Right renal cortex interstitium (tissue), 3 donors: Measurements from ENCODE around the gene MYBL2. TPM values are rescaled to one million over a fixed set of nuclear protein-coding genes. Genes with fewer than 3 reads are reported as not detected.
"Not testable (repeated sequence)": the region's sequence is repeated elsewhere in the genome, so short reads cannot be mapped to it uniquely, and the experiment has no call there.

Source experiments
- DNase-seq, 3 donors: peaks; one replicate each; pipeline ENCODE4 v3.0.0-alpha.2; 2013; ENCODE audit warnings: low read depth in 3 of 3, low spot score in 2 of 3
- polyA plus RNA-seq, 3 donors: library from polyadenylated mRNA; unstranded; fragments of 120-200 nt; gene quantifications; one replicate each; pipeline ENCODE4 v1.2.1, GENCODE V29; 2013; ENCODE audit not compliant: insufficient read length in 3 of 3

MYBL2 gene
- 10 to 100 TPM; 23.4 to 24.4 (median 23.9) TPM for polyA plus RNA-seq

GRCh38 chr20:43666376-43667328, at the start of gene MYBL2:
MYBL2 (plus strand) TSS chr20:43667114; CDS start chr20:43667284, 170 bp downstream.
- peak in 1 of 3 donors; percentile 39 for DNase-seq

- DNase-seq = no peak
These were observed 35.3 kb upstream of the MYBL2 start for GRCh38 chr20:43631598-43631997.

DNA sequence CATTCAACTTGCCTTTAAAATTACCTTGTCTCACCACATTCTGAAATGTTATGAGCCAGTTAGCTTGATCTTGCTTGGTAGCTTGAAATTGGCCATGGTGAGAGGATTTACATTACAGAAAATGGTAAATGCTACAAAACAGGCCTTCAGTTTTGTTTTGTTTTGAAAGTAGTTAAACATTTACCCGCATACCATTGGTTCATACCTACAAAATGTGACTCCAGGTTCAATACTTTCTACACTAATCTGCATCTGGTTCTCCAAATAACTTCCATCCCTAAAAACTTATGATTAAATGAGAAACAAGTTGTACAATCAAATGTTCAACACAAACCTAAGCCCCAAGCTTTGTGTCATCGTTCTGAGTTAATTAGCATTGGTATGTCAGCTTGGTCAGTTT, 30.5 kb upstream of the MYBL2 start:
- no peak for DNase-seq

- no peak for DNase-seq
These were observed 24.4 kb upstream of the MYBL2 start for GRCh38 chr20:43642548-43642947.

GRCh38 chr20:43650997-43651525, 15.9 kb upstream of the MYBL2 start:
- no peak for DNase-seq

DNA sequence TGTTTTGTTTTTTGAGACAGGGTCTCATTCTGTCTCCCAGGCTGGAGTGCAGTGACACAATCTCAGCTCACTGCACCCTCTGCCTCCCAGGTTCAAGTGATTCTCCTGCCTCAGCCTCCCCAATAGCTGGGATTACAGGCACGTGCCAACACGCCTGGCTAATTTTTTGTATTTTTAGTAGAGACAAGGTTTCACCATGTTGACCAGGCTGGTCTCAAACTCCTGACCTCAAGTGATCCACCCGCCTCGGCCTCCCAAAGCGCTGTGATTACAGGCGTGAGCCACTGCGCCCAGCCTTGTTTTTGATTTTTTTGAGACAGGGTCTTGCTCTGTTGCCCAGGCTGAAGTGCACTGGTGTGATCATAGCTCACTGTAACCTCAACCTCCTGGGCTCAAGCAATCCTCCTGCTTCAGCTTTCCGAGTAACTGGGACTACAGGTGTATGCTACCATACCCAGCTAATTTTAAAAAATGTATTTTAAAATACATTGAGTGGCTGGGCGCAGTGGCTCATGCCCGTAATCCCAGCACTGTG, 15.2 kb upstream of the MYBL2 start:
- DNase-seq = not testable (repeated sequence)

GRCh38 chr20:43653966-43654365, 12.9 kb upstream of the MYBL2 start:
- DNase-seq = no peak

- not testable (repeated sequence) for DNase-seq
These were observed 11.7 kb upstream of the MYBL2 start for GRCh38 chr20:43655176-43655575.

DNA sequence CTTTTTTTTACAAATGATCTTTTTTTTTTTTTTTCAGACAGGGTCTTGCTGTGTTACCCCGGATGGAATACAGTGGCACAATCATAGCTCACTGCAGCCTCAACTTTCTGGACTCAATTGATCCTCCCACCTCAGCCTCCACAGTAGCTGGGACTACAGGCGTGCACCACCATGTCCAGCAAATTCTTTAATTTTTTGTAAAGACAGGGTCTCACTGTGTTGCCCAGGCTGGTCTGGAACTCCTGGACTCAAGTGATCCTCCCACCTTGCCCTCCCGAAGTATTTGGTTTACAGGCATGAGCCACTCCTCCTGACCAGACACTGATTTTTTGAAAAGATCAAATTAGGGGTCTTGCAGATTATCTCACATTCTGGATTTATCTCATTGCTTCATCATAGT, 11.0 kb upstream of the MYBL2 start:
- no peak for DNase-seq

GRCh38 chr20:43658069-43658722, 8.7 kb upstream of the MYBL2 start:
- no peak for DNase-seq

DNA sequence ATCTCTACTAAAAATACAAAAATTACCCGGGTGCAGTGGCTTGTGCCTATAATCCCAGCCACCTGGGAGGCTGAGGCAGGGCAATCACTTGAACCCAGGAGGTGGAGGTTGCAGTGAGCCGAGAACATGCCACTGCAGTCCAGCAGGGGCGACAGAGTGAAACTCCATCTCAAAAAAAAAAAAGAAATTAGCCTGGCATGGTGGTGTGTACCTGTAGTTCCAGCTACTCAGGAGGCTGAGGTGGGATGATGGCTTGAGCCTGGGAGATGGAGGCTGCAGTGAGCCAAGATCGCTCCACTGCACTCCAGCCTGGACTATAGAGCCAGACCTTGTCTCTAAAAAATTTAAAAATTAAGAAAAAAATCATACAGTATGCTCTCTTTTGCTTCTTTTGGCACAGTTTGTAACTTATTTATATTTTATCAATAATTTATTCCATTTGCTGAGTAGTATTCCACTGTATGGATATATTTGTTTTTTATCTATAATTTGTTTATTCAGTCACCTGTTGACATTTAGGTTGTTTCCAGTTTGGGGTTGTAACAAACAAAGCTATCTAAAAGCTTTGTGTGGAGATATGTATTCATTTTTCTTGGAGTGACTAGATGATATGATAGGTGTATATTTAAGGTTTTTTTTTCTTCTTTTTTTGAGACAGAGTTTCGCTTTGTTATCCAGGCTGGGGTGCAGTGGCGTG, 8.0 kb upstream of the MYBL2 start:
- no peak for DNase-seq

DNA sequence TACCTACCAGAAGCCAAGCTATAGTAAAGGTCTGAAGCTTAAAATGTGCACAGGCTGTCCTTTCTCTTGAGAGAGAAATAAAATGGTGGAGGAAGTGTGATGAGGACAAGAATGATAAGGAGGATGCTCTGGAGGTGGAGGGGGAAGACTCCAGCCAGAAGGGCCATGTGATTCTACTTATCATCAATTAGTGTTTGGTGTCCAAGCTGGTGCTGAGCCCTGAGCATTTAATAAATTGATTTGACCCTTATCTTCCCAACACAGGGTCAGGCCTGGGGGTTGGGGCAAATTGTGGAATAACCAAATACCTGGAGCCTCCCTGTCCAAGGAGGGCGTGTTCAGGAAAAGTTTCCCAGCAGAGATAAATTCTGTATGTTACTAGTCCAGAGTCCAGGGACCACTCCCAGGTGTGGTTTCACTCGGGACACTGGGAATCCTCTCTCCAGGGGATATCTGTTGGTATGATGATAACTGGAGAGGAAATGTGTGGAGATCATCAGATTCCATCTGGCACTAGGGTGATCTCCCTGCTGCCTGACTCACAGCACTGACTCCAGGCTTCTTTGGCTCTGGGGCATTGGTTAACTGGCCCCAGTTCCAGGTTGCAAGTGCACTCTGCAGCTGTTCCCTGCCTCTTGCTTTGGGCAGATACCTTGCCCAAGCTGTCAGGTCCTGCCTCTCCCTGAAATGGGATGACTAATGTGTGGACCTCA, 3.8 kb upstream of the MYBL2 start:
- DNase-seq = no peak

- no peak for DNase-seq
These were observed 1.3 kb upstream of the MYBL2 start for GRCh38 chr20:43665466-43666176.

DNA sequence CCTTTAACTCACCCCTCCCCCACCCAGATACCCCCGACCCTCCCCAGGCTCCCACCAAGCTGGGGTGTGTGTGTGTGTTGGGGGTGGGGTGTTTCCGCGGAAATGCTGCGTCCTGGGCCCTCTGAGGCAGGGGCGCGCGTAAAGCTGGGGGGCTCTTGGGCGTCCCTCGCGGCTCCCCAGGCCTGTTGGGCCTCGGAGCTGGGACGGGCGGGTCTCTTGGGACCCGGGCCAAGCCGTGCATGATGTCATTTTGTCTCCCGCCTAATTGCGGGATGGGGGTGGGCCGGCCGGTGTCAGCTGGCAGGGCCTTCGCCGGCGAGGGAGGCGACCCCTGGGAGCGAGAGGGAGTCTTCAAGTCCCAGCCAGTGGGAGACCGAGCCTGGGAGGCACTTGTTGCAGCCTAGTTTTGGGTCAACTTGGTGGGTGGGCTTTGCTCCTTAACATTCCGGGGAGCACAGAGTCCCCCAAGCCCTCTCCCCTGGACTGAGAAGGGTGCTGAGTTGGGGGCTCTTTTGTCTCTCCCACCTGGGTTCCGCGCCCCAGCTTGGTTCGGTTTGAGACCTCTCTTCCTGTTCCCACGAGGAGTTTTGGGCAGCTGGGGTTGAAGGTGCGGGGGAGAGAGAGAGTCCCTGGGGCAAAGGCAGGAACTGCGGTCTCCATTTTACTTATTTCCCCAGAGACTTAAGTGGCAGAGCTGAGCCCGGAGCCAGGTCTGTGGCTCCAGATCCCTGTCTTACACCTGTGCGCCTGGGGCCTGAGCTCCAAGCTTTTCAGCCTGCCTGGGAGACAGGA, 623 bp downstream of the MYBL2 start:
- DNase-seq = no peak

DNA sequence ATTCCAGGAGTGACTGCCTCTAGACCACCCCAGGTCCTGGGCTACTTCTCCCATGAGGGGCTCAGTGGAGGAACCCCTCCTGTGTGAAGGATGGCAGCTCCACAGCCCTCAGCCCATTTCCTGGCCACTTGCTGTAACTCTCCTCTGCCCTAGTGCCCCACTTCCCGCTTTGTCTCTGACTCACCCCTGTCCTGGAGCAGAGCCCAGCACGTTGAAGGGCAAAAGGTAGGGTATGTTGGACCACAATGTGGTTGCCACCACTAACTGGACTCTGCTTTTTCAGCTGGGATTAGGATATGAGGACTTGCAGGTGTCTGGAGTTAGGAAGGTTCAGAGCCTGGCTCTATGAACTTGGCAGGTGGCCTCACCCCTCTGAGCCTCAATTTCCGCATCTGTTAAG, 2.4 kb downstream of the MYBL2 start:
- no peak for DNase-seq

- DNase-seq = no peak
These were observed 3.5 kb downstream of the MYBL2 start for GRCh38 chr20:43670423-43670822.

GRCh38 chr20:43676368-43676767, 9.5 kb downstream of the MYBL2 start:
- no peak for DNase-seq

DNA sequence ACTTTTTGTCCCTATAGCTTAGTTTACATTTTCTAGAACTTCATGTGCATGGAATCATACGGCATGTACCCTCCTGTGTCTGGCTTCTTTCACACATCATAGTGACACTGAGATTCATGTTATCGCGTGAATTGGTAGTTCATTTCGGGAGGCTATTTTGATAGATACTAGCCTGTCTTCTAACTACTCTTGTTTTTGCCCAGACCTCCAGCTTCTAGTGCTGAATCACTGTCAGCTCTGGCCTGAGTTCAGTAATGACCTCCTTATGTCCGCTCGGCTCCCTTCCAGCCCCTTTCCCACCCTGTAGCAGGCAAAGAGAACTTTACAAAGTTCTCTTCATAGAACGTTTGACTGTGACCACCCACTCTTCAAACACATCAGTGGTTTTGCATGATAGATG, 14.1 kb downstream of the MYBL2 start:
- DNase-seq = no peak
